ENCODE measurements around the gene NOTCH4.

GRCh38 chr6:32252331-32253009, 28.6 kb upstream of the NOTCH4 start:
- no peak for TF ChIP-seq ZNF274 (IDR thresholded peaks at IDR 0.05; ENCODE audit: low read depth, low read length)
- TF ChIP-seq SUZ12 (IDR thresholded peaks at IDR 0.05; ENCODE audit: extremely low read depth, insufficient read depth, insufficient read length): no peak
- no peak for TF ChIP-seq YY1 (IDR thresholded peaks at IDR 0.05; ENCODE audit: insufficient read depth, insufficient read length)
